Globus pallidus (tissue), 1 donor: ENCODE measurements around the gene AP2A2.

Experiments used
- DNase-seq: peaks from one replicate; pipeline ENCODE4 v3.0.0-alpha.2; 2015; ENCODE audit warnings: low spot score

The AP2A2 gene

GRCh38 chr11:925496-926301 lies at the start of gene AP2A2:
AP2A2 (plus strand) TSS chr11:925870; CDS start chr11:926022, 152 bp downstream.
- peak; percentile 80 for DNase-seq

GRCh38 chr11:876545-876944 lies 49.1 kb upstream of the AP2A2 start:
- DNase-seq = peak; percentile 11

- DNase-seq = no peak
Observed at GRCh38 chr11:877565-877964, 48.1 kb upstream of the AP2A2 start.

GRCh38 chr11:880447-880846 lies 45.2 kb upstream of the AP2A2 start:
- DNase-seq = no peak

- no peak for DNase-seq
Observed at GRCh38 chr11:882596-882995, 43.1 kb upstream of the AP2A2 start.

- no peak for DNase-seq
Observed at GRCh38 chr11:883527-883926, 42.1 kb upstream of the AP2A2 start.

GRCh38 chr11:884578-885070 lies 41.0 kb upstream of the AP2A2 start:
- no peak for DNase-seq

- DNase-seq = no peak
Observed at GRCh38 chr11:886568-886967, 39.1 kb upstream of the AP2A2 start.

GRCh38 chr11:887589-887988 lies 38.1 kb upstream of the AP2A2 start:
- DNase-seq = no peak

GRCh38 chr11:888310-889212 lies 37.1 kb upstream of the AP2A2 start:
- no peak for DNase-seq

- DNase-seq = no peak
Observed at GRCh38 chr11:889257-889656, 36.4 kb upstream of the AP2A2 start.

GRCh38 chr11:889687-890475 lies 35.8 kb upstream of the AP2A2 start:
- DNase-seq = no peak

- DNase-seq = no peak
Observed at GRCh38 chr11:890794-891540, 34.7 kb upstream of the AP2A2 start.

GRCh38 chr11:893008-893654 lies 32.5 kb upstream of the AP2A2 start:
- DNase-seq = no peak

- DNase-seq = no peak
Observed at GRCh38 chr11:894575-895201, 31.0 kb upstream of the AP2A2 start.

- no peak for DNase-seq
Observed at GRCh38 chr11:895331-896110, 30.1 kb upstream of the AP2A2 start.

- no peak for DNase-seq
Observed at GRCh38 chr11:897253-898142, 28.2 kb upstream of the AP2A2 start.

- no peak for DNase-seq
Observed at GRCh38 chr11:898143-898511, 27.5 kb upstream of the AP2A2 start.
